ENCODE measurements around the gene NRM.

DNA sequence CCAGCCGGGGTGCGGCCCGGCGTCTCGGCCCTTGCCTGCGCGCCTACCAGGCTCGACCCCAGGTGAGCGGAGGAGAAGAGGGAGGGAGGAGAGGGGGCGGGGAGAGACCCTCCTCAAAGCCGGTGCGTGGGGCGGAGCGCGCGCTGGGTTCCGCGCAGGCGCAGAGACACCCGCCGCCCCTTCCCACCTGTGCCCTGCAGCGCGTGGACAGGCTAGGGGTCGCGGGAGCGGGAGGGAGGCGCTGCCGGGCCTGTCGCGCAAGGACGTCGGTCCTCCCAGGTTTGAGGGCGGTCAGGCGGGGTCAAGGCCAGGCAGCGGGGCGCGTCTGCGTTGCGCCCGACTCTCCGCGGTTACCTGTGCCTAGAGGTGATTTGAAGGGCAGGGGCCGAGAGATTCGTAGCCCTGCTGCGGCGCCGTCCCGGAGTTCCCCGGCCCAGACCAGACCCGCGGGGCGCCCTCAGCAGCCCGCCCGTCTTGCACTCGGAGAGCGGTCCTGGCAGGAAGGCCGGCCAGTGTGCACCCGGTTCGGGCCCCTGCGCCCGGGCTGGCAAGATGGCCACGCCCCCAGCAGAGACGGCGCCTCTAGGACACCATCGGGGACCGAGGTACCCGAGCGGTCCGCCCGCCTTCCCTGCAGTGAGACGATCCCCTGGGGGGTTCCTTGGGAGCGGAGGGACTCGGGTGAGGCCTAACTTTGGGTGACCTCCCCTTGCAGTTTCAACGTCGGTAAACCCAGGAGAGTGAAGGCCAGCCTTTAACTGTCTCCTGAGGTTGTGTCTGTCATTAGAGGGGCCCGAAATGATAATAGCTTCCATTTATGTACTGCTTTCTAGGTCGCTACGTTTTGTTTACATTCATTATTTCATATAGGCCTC lies 43.3 kb downstream of the NRM start:
- TF ChIP-seq GATA3 (IDR thresholded peaks at IDR 0.05; ENCODE audit: low read depth, low read length) (no peak), GATA2 (IDR thresholded peaks at IDR 0.05; ENCODE audit: low read depth, low read length) (no peak)
